ENCODE results near the gene CCKAR. TPM values are rescaled to one million over a fixed set of nuclear protein-coding genes. Genes with fewer than 3 reads are reported as not detected.

CCKAR gene
- total and polyA plus RNA-seq, 2 experiments from 2014 or later, result 0.77 TPM; not detected in 1

- WGBS (ENCODE audit: low lambda C conversion rate, missing lambda C conversion rate), result 90% methylated on average over 13 of the region's 13 CpGs
- H3K9me2 ChIP-seq (replicated peaks; ENCODE audit: insufficient read depth), result no peaks in the 10 kb centered on the region
Observed at GRCh38 chr4:26459756-26460530, 30.3 kb downstream of the CCKAR start.

GRCh38 chr4:26459054-26459755, 31.1 kb downstream of the CCKAR start:
- H4K20me1 ChIP-seq (ENCODE audit: insufficient read depth, poor library complexity, severe bottlenecking), result no peaks in the 10 kb centered on the region
- TF ChIP-seq EZH2phosphoT487 (IDR thresholded peaks at IDR 0.05; ENCODE audit: low read depth, severe bottlenecking, unreplicated experiment) (no peak), EZH2 (IDR thresholded peaks at IDR 0.05; ENCODE audit: borderline replicate concordance) (no peak), CTCF (IDR thresholded peaks at IDR 0.05; ENCODE audit: poor library complexity) (peak; percentile 71)
- 26% methylated on average over 19 of the region's 19 CpGs for WGBS (ENCODE audit: low lambda C conversion rate, missing lambda C conversion rate)
- peak overlapping the region; percentile 43 for H3K4me2 ChIP-seq
- no peaks in the 10 kb centered on the region for H3K9me2 ChIP-seq (replicated peaks; ENCODE audit: insufficient read depth)
- H3K9me3 ChIP-seq (ENCODE audit: low read depth), result no peaks in the 10 kb centered on the region
- no peaks in the 10 kb centered on the region for H3K36me3 ChIP-seq (replicated peaks; ENCODE audit: insufficient read depth, low read depth)
- peak; percentile 74 for DNase-seq (ENCODE audit: low spot score)
- H3K27ac ChIP-seq, result no peak overlapping the region
- no peaks in the 10 kb centered on the region for H3K27me3 ChIP-seq
- no peaks in the 10 kb centered on the region for H3K79me2 ChIP-seq
- H3K4me1 ChIP-seq (ENCODE audit: insufficient read depth), result no peaks in the 10 kb centered on the region
- H3K4me3 ChIP-seq, result no peak overlapping the region
- H2AFZ ChIP-seq, result no peak overlapping the region

More at GRCh38 chr4:26459756-26460530, 30.3 kb downstream of the CCKAR start:
- DNase-seq (ENCODE audit: low spot score), result no peak
- Histone ChIP-seq H3K4me2 (peak overlapping the region; percentile 32), H3K27me3 (no peaks in the 10 kb centered on the region), H3K9me3 (ENCODE audit: low read depth) (no peaks in the 10 kb centered on the region), H2AFZ (no peak overlapping the region), H3K4me1 (ENCODE audit: insufficient read depth) (no peaks in the 10 kb centered on the region), H4K20me1 (ENCODE audit: insufficient read depth, poor library complexity, severe bottlenecking) (no peaks in the 10 kb centered on the region), H3K79me2 (no peaks in the 10 kb centered on the region), H3K4me3 (no peak overlapping the region), H3K27ac (no peak overlapping the region), H3K36me3 (replicated peaks; ENCODE audit: insufficient read depth, low read depth) (no peaks in the 10 kb centered on the region)
- TF ChIP-seq CTCF (IDR thresholded peaks at IDR 0.05; ENCODE audit: poor library complexity), result no peak
- TF ChIP-seq EZH2phosphoT487 (IDR thresholded peaks at IDR 0.05; ENCODE audit: low read depth, severe bottlenecking, unreplicated experiment), result no peak
- no peak for TF ChIP-seq EZH2 (IDR thresholded peaks at IDR 0.05; ENCODE audit: borderline replicate concordance)

GRCh38 chr4:26458157-26458561, 32.1 kb downstream of the CCKAR start:
- Histone ChIP-seq H3K4me1 (ENCODE audit: insufficient read depth) (no peaks in the 10 kb centered on the region), H4K20me1 (ENCODE audit: insufficient read depth, poor library complexity, severe bottlenecking) (no peaks in the 10 kb centered on the region), H3K27ac (no peak overlapping the region), H3K27me3 (no peaks in the 10 kb centered on the region), H3K79me2 (no peaks in the 10 kb centered on the region), H3K9me3 (ENCODE audit: low read depth) (no peaks in the 10 kb centered on the region), H2AFZ (no peak overlapping the region), H3K4me3 (no peak overlapping the region), H3K9me2 (replicated peaks; ENCODE audit: insufficient read depth) (no peaks in the 10 kb centered on the region), H3K36me3 (replicated peaks; ENCODE audit: insufficient read depth, low read depth) (no peaks in the 10 kb centered on the region), H3K4me2 (no peak overlapping the region)
- DNase-seq (ENCODE audit: low spot score), result no peak
- TF ChIP-seq EZH2 (IDR thresholded peaks at IDR 0.05; ENCODE audit: borderline replicate concordance), result no peak
- no peak for TF ChIP-seq EZH2phosphoT487 (IDR thresholded peaks at IDR 0.05; ENCODE audit: low read depth, severe bottlenecking, unreplicated experiment)
- 69% methylated on average over 7 of the region's 7 CpGs for WGBS (ENCODE audit: low lambda C conversion rate, missing lambda C conversion rate)

- Histone ChIP-seq H3K36me3 (replicated peaks; ENCODE audit: insufficient read depth, low read depth) (no peaks in the 10 kb centered on the region), H3K79me2 (no peaks in the 10 kb centered on the region), H3K4me1 (ENCODE audit: insufficient read depth) (peaks cover 4% of the 10 kb centered on the region), H4K20me1 (ENCODE audit: insufficient read depth, poor library complexity, severe bottlenecking) (no peaks in the 10 kb centered on the region), H3K27me3 (no peaks in the 10 kb centered on the region), H3K9me2 (replicated peaks; ENCODE audit: insufficient read depth) (no peaks in the 10 kb centered on the region), H2AFZ (no peak overlapping the region), H3K4me2 (no peak overlapping the region), H3K27ac (no peak overlapping the region), H3K4me3 (no peak overlapping the region), H3K9me3 (ENCODE audit: low read depth) (no peaks in the 10 kb centered on the region)
- TF ChIP-seq CTCF (IDR thresholded peaks at IDR 0.05; ENCODE audit: poor library complexity) (no peak), EZH2 (IDR thresholded peaks at IDR 0.05; ENCODE audit: borderline replicate concordance) (no peak), EZH2phosphoT487 (IDR thresholded peaks at IDR 0.05; ENCODE audit: low read depth, severe bottlenecking, unreplicated experiment) (no peak)
- WGBS (ENCODE audit: low lambda C conversion rate, missing lambda C conversion rate), result 92% methylated on average over 6 of the region's 6 CpGs
- no peak for DNase-seq (ENCODE audit: low spot score)
Observed at GRCh38 chr4:26457412-26457811, 32.9 kb downstream of the CCKAR start.
